ENCODE measurements around the gene RASL10A. TPM values are rescaled to one million over a fixed set of nuclear protein-coding genes. Genes with fewer than 3 reads are reported as not detected.

RASL10A gene
- total RNA-seq, 1 donor from 2014 or later = under 0.01 TPM

GRCh38 chr22:29313126-29313575 is 2.3 kb downstream of the RASL10A start:
- H3K4me1 ChIP-seq (ENCODE audit: control insufficient read depth in 3 of 3, insufficient read depth in 3 of 3, low read length in 3 of 3) = peaks cover 45 to 53% (median 49%) of the 10 kb centered on the region in 3 donors
- H3K9ac ChIP-seq (ENCODE audit: low read depth in 1 of 3, low read length in 3 of 3) = no peak overlapping the region
- H3K27me3 ChIP-seq (ENCODE audit: control insufficient read depth in 3 of 3, insufficient read depth in 3 of 3, low read length in 3 of 3) = peaks cover 30 to 54% (median 33%) of the 10 kb centered on the region in 3 donors
- H3K27ac ChIP-seq (ENCODE audit: low read depth, low read length) = no peak overlapping the region
- H3K4me3 ChIP-seq (ENCODE audit: low read length in 3 of 3) = no peak overlapping the region
- H3K9me3 ChIP-seq (ENCODE audit: control insufficient read depth in 3 of 3, low read length in 3 of 3) = no peaks in the 10 kb centered on the region
- H3K36me3 ChIP-seq (ENCODE audit: control insufficient read depth in 3 of 3, insufficient read depth in 3 of 3, low read length in 3 of 3) = no peaks in the 10 kb centered on the region

DNA sequence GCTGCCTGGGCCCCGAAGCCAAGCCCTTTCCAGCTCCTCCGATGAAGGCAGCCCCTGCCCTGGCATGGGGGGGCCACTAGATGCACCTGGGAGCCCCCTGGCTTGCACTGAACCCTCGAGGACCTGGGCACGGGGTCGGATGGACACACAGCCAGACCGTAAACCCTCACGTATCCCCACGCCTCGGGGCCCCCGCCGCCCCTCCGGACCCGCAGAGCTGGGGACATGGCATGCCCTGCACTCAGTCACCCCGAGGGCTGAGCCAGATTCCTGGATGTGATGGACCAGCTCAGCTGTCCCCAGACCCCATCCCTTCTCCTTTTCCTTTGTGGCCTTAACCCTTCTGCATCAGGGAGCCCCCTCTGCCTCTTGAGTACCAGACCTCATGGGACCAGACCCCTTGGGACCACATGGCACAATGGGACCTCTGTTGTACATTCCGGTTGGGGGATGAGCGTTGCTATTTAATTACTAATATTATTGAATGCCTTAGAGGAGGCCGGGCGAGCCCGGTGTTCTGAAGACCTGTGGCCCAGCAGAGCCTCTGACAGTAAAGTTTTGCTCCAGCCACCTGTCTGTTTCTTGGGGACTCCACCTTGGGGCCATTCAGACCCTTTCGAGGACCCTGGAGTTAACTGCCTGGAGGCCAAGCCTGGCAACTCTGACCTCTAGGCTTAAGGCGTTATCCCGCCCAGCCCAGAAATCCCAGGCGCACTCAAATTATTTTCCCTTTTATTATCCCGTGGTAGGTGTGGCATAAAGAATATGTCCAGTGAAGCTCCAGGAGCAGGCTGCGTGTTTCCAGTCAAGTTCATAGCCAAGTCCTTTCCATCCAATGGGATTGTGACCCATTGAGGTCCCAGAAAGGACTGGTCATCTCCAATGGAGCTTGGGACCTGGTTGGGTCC is 3.0 kb downstream of the RASL10A start:
- Histone ChIP-seq H3K4me1 (ENCODE audit: control insufficient read depth in 3 of 3, insufficient read depth in 3 of 3, low read length in 3 of 3) (peaks cover 52 to 60% (median 55%) of the 10 kb centered on the region in 3 donors), H3K36me3 (ENCODE audit: control insufficient read depth in 3 of 3, insufficient read depth in 3 of 3, low read length in 3 of 3) (no peaks in the 10 kb centered on the region), H3K4me3 (ENCODE audit: low read length in 3 of 3) (no peak overlapping the region), H3K9me3 (ENCODE audit: control insufficient read depth in 3 of 3, low read length in 3 of 3) (no peaks in the 10 kb centered on the region), H3K9ac (ENCODE audit: low read depth in 1 of 3, low read length in 3 of 3) (no peak overlapping the region), H3K27ac (ENCODE audit: low read depth, low read length) (no peak overlapping the region), H3K27me3 (ENCODE audit: control insufficient read depth in 3 of 3, insufficient read depth in 3 of 3, low read length in 3 of 3) (peaks cover 30 to 54% (median 33%) of the 10 kb centered on the region in 3 donors)

- Histone ChIP-seq H3K27ac (ENCODE audit: low read depth, low read length) (peak overlapping the region; percentile 54), H3K9me3 (ENCODE audit: control insufficient read depth in 3 of 3, low read length in 3 of 3) (no peaks in the 10 kb centered on the region), H3K4me3 (ENCODE audit: low read length in 3 of 3) (peak overlapping the region in 1 of 3 donors; percentile 15), H3K27me3 (ENCODE audit: control insufficient read depth in 3 of 3, insufficient read depth in 3 of 3, low read length in 3 of 3) (peaks cover 28 to 54% (median 30%) of the 10 kb centered on the region in 3 donors), H3K9ac (ENCODE audit: low read depth in 1 of 3, low read length in 3 of 3) (peak overlapping the region in 1 of 3 donors; percentile 45), H3K36me3 (ENCODE audit: control insufficient read depth in 3 of 3, insufficient read depth in 3 of 3, low read length in 3 of 3) (no peaks in the 10 kb centered on the region), H3K4me1 (ENCODE audit: control insufficient read depth in 3 of 3, insufficient read depth in 3 of 3, low read length in 3 of 3) (peaks cover 55 to 63% (median 59%) of the 10 kb centered on the region in 3 donors)
These were observed 3.9 kb downstream of the RASL10A start for GRCh38 chr22:29311464-29312217.

DNA sequence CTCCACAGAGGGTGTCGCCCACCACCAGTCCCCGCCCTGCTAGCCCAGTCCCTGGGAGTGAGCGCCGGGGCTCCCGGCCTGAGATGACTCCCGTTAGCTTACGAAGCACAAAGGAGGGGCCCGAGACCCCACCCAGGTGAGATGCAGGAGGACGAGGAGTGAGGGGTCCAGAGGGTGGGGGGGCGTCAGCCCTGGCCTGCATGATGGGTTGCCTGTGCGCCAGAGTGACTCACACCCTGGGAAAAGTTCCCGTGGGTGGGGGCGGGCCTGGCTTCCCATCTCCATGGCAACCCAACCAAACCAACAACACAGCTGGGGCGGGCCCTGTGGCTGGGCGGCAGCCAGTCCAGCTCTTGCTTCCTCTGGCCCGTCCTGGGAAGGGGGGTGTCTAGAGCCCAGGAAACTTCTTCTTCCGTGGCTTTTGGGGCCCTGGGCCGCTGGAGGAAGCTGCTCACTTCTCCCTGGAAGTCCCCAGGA is 4.6 kb downstream of the RASL10A start:
- Histone ChIP-seq H3K36me3 (ENCODE audit: control insufficient read depth in 3 of 3, insufficient read depth in 3 of 3, low read length in 3 of 3) (no peaks in the 10 kb centered on the region), H3K27me3 (ENCODE audit: control insufficient read depth in 3 of 3, insufficient read depth in 3 of 3, low read length in 3 of 3) (peaks cover 22 to 47% (median 25%) of the 10 kb centered on the region in 3 donors), H3K27ac (ENCODE audit: low read depth, low read length) (peak overlapping the region; percentile 64), H3K4me1 (ENCODE audit: control insufficient read depth in 3 of 3, insufficient read depth in 3 of 3, low read length in 3 of 3) (peaks cover 61 to 69% (median 64%) of the 10 kb centered on the region in 3 donors), H3K9ac (ENCODE audit: low read depth in 1 of 3, low read length in 3 of 3) (peak overlapping the region in 2 of 3 donors; percentile 2 to 45), H3K4me3 (ENCODE audit: low read length in 3 of 3) (peak overlapping the region in 2 of 3 donors; percentile 15 to 45), H3K9me3 (ENCODE audit: control insufficient read depth in 3 of 3, low read length in 3 of 3) (no peaks in the 10 kb centered on the region)

DNA sequence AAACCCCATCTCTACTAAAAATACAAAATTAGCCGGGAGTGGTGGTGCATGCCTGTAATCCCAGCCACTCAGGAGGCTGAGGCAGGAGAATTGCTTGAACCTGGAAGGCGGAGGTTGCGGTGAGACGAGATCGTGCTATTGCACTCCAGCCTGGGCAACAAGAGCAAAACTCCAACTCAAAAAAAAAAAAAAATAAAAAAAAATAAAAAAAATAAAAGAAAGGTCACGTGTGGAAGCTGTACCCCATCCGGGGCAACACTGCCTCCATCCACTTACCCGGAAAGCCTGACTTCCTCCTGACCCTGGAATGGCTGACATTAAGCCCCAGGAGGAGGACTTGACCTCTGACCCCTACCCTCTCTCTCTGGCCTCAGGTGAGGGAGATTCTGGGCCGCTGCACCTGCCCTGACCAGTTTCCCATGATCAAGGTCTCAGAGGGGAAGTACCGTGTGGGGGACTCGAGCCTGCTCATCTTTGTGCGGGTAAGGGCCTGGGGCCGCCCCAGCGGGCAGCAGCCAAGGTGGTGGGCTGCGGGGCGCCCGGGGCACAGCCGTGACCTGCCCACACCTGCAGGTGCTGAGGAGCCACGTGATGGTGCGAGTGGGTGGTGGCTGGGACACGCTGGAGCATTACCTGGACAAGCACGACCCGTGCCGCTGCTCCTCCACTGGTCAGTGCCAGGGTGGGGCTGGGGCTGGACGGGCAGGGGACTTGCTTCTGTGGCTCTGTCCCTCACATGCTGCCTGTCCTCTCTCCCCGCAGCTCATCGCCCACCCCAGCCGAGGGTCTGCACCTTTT is 5.2 kb downstream of the RASL10A start:
- H3K9ac ChIP-seq (ENCODE audit: low read depth in 1 of 3, low read length in 3 of 3) = peak overlapping the region in 2 of 3 donors; percentile 2 to 33
- peak overlapping the region in 1 of 3 donors; percentile 22 for H3K4me3 ChIP-seq (ENCODE audit: low read length in 3 of 3)
- no peaks in the 10 kb centered on the region for H3K9me3 ChIP-seq (ENCODE audit: control insufficient read depth in 3 of 3, low read length in 3 of 3)
- peak overlapping the region; percentile 64 for H3K27ac ChIP-seq (ENCODE audit: low read depth, low read length)
- H3K4me1 ChIP-seq (ENCODE audit: control insufficient read depth in 3 of 3, insufficient read depth in 3 of 3, low read length in 3 of 3) = peaks cover 62 to 71% (median 63%) of the 10 kb centered on the region in 3 donors
- peaks cover 22 to 44% (median 22%) of the 10 kb centered on the region in 3 donors for H3K27me3 ChIP-seq (ENCODE audit: control insufficient read depth in 3 of 3, insufficient read depth in 3 of 3, low read length in 3 of 3)
- H3K36me3 ChIP-seq (ENCODE audit: control insufficient read depth in 3 of 3, insufficient read depth in 3 of 3, low read length in 3 of 3) = no peaks in the 10 kb centered on the region

DNA sequence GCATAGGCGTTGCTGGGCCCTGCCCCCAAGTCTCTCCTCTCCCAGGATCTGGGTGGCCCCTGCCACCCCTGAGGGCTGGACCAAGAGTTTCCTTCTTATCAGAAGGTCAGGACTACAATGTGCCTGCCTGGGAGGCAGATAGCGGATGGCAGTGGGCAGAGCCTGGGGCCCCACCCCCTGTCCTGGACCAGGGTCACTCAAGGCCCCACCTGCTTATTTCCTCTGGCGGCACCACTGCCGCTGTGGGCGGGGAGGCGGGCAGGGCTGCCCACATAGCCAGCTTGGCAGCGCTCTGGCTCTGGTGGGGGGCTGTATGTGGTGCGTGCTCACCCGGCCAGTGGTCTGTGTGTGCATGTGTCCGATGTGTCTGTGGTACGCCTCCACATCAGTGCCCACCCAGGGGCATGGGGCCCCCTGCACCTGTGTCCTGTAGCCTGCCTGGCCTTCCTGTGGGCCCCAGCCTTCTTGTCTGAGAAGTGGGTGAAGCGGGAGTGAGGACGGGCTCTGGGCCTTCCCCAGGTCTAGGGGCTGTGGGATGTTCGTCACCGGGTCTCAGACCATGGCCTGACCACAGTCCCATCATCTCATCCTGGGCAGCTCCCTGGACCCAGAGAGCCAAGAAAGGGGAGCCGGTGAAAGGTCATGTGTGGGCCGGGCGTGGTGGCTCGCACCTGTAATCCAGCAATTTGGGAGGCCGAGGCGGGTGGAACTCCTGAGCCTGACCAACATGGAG is 6.0 kb downstream of the RASL10A start:
- H3K4me1 ChIP-seq (ENCODE audit: control insufficient read depth in 3 of 3, insufficient read depth in 3 of 3, low read length in 3 of 3) = peaks cover 57 to 68% (median 58%) of the 10 kb centered on the region in 3 donors
- peaks cover 15 to 39% (median 17%) of the 10 kb centered on the region in 3 donors for H3K27me3 ChIP-seq (ENCODE audit: control insufficient read depth in 3 of 3, insufficient read depth in 3 of 3, low read length in 3 of 3)
- H3K36me3 ChIP-seq (ENCODE audit: control insufficient read depth in 3 of 3, insufficient read depth in 3 of 3, low read length in 3 of 3) = no peaks in the 10 kb centered on the region
- H3K27ac ChIP-seq (ENCODE audit: low read depth, low read length) = no peak overlapping the region
- no peaks in the 10 kb centered on the region for H3K9me3 ChIP-seq (ENCODE audit: control insufficient read depth in 3 of 3, low read length in 3 of 3)
- H3K4me3 ChIP-seq (ENCODE audit: low read length in 3 of 3) = peak overlapping the region in 2 of 3 donors; percentile 30 to 54
- H3K9ac ChIP-seq (ENCODE audit: low read depth in 1 of 3, low read length in 3 of 3) = peak overlapping the region in 2 of 3 donors; percentile 30 to 33

- Histone ChIP-seq H3K27ac (ENCODE audit: low read depth, low read length) (no peak overlapping the region), H3K9me3 (ENCODE audit: control insufficient read depth in 3 of 3, low read length in 3 of 3) (no peaks in the 10 kb centered on the region), H3K4me1 (ENCODE audit: control insufficient read depth in 3 of 3, insufficient read depth in 3 of 3, low read length in 3 of 3) (peaks cover 50 to 62% (median 52%) of the 10 kb centered on the region in 3 donors), H3K36me3 (ENCODE audit: control insufficient read depth in 3 of 3, insufficient read depth in 3 of 3, low read length in 3 of 3) (no peaks in the 10 kb centered on the region), H3K27me3 (ENCODE audit: control insufficient read depth in 3 of 3, insufficient read depth in 3 of 3, low read length in 3 of 3) (peaks cover 8 to 32% (median 11%) of the 10 kb centered on the region in 3 donors), H3K4me3 (ENCODE audit: low read length in 3 of 3) (peak overlapping the region in 2 of 3 donors; percentile 30 to 54), H3K9ac (ENCODE audit: low read depth in 1 of 3, low read length in 3 of 3) (peak overlapping the region in 2 of 3 donors; percentile 20 to 80)
These were observed 6.7 kb downstream of the RASL10A start for GRCh38 chr22:29308791-29309262.

DNA sequence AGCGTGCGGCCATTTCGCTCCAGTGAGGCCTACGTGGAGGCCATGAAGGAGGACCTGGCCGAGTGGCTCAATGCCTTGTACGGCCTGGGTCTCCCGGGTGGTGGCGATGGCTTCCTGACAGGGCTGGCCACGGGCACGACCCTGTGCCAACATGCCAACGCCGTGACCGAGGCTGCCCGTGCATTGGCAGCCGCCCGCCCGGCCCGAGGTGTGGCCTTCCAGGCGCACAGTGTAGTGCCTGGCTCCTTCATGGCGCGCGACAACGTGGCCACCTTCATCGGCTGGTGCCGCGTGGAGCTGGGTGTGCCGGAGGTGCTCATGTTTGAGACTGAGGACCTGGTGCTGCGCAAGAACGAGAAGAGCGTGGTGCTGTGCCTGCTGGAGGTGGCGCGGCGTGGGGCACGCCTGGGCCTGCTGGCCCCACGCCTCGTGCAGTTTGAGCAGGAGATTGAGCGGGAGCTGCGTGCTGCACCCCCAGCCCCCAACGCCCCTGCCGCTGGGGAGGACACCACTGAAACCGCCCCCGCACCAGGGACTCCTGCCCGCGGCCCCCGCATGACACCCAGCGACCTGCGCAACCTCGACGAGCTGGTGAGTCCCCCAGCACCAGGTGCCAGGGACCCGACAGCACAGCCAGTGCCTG is 7.2 kb downstream of the RASL10A start:
- peaks cover 47 to 59% (median 48%) of the 10 kb centered on the region in 3 donors for H3K4me1 ChIP-seq (ENCODE audit: control insufficient read depth in 3 of 3, insufficient read depth in 3 of 3, low read length in 3 of 3)
- H3K4me3 ChIP-seq (ENCODE audit: low read length in 3 of 3) = peak overlapping the region; percentile 56 to 87 (median 81)
- no peak overlapping the region for H3K27ac ChIP-seq (ENCODE audit: low read depth, low read length)
- peaks cover 4 to 27% (median 5%) of the 10 kb centered on the region in 3 donors for H3K27me3 ChIP-seq (ENCODE audit: control insufficient read depth in 3 of 3, insufficient read depth in 3 of 3, low read length in 3 of 3)
- no peaks in the 10 kb centered on the region for H3K36me3 ChIP-seq (ENCODE audit: control insufficient read depth in 3 of 3, insufficient read depth in 3 of 3, low read length in 3 of 3)
- no peaks in the 10 kb centered on the region for H3K9me3 ChIP-seq (ENCODE audit: control insufficient read depth in 3 of 3, low read length in 3 of 3)
- peak overlapping the region; percentile 23 to 80 (median 66) for H3K9ac ChIP-seq (ENCODE audit: low read depth in 1 of 3, low read length in 3 of 3)
